CD14-positive monocyte (primary cell): ENCODE data around the gene DBF4. TPM values are rescaled to one million over a fixed set of nuclear protein-coding genes. Genes with fewer than 3 reads are reported as not detected.

Source experiments
- DNase-seq, 3 donors: peaks; one replicate each; pipeline ENCODE4 v3.0.0-alpha.2; 2011 to 2022
- H2AFZ ChIP-seq: 2 replicates; pipeline ENCODE4 v1.6.0; 2012; ENCODE audit warnings: mild to moderate bottlenecking, low read depth, low read length, inconsistent platforms; ENCODE audit not compliant: insufficient read depth, poor library complexity, severe bottlenecking
- H3K27ac ChIP-seq, 2 donors: 1 replicate in 1 of 2; 2 replicates in 1 of 2; pipeline ENCODE4 v1.5.1; 2012 to 2013; ENCODE audit warnings: low read length in 2 of 2, control low read depth in 1 of 2, inconsistent platforms in 1 of 2, low read depth in 1 of 2, mild to moderate bottlenecking in 1 of 2
- H3K27me3 ChIP-seq, 2 donors: one replicate each; pipeline versions ENCODE4 v1.6.0 to v1.6.1; 2011 to 2013; ENCODE audit warnings: low read length in 2 of 2; ENCODE audit not compliant: control insufficient read depth in 2 of 2, insufficient read depth in 2 of 2
- H3K36me3 ChIP-seq, 2 donors: replicated peaks in 1 of 2; 1 replicate in 1 of 2; 2 replicates in 1 of 2; pipeline versions ENCODE4 v1.5.1 to v1.6.1; 2012 to 2013; ENCODE audit warnings: low read length in 2 of 2, control low read depth in 1 of 2, inconsistent platforms in 1 of 2, mild to moderate bottlenecking in 1 of 2; ENCODE audit not compliant: insufficient read depth in 2 of 2, control insufficient read depth in 1 of 2
- H3K4me1 ChIP-seq, 2 donors: 1 replicate in 1 of 2; 2 replicates in 1 of 2; pipeline versions ENCODE4 v1.5.1 to v1.6.1; 2012 to 2013; ENCODE audit warnings: low read length in 2 of 2, control low read depth in 1 of 2, inconsistent platforms in 1 of 2, mild to moderate bottlenecking in 1 of 2, moderate library complexity in 1 of 2; ENCODE audit not compliant: insufficient read depth in 2 of 2, control insufficient read depth in 1 of 2
- H3K4me2 ChIP-seq: replicated peaks from 2 replicates; pipeline ENCODE3; 2012; ENCODE audit warnings: low read length, moderate library complexity, mild to moderate bottlenecking; ENCODE audit not compliant: poor library complexity, severe bottlenecking; ENCODE audit errors: extremely low read depth
- H3K4me3 ChIP-seq, 3 experiments: fragments of 200-600 bp in 1 of 3; sonication (generic) in 1 of 3; replicated peaks in 1 of 3; 1 replicate in 2 of 3; 2 replicates in 1 of 3; pipeline ENCODE4 v1.5.1; 2011 to 2013; ENCODE audit warnings: low read length in 3 of 3, mild to moderate bottlenecking in 3 of 3, control low read depth in 2 of 3, low read depth in 2 of 3, inconsistent platforms in 1 of 3, moderate library complexity in 1 of 3
- H3K79me2 ChIP-seq: 2 replicates; pipeline ENCODE4 v1.6.0; 2012; ENCODE audit warnings: mild to moderate bottlenecking, control low read depth, inconsistent platforms, low read length, moderate library complexity; ENCODE audit not compliant: insufficient read depth
- H3K9ac ChIP-seq: 2 replicates; pipeline ENCODE4 v1.6.0; 2017; ENCODE audit warnings: low read length, mild to moderate bottlenecking; ENCODE audit not compliant: insufficient read depth, poor library complexity, severe bottlenecking
- H3K9me3 ChIP-seq, 2 donors: replicated peaks in 1 of 2; 1 replicate in 1 of 2; 2 replicates in 1 of 2; pipeline versions ENCODE4 v1.5.1 to v1.6.1; 2012 to 2013; ENCODE audit warnings: low read length in 2 of 2, control low read depth in 1 of 2; ENCODE audit not compliant: control insufficient read depth in 1 of 2, insufficient read depth in 1 of 2
- H4K20me1 ChIP-seq: 2 replicates; pipeline ENCODE4 v1.6.0; 2012; ENCODE audit warnings: mild to moderate bottlenecking, low read length, control low read depth, moderate library complexity; ENCODE audit not compliant: insufficient read depth
- H3K27ac Mint-ChIP-seq, 7 donors: one replicate each; pipeline ENCODE4 v1.8.0; 2020; ENCODE audit warnings: mild to moderate bottlenecking in 7 of 7, mixed read lengths in 7 of 7, moderate library complexity in 6 of 7, inconsistent platforms in 2 of 7
- H3K27me3 Mint-ChIP-seq, 3 donors: one replicate each; pipeline ENCODE4 v1.8.0; 2021 to 2022; ENCODE audit warnings: low read depth in 3 of 3, mild to moderate bottlenecking in 3 of 3, mixed read lengths in 3 of 3, moderate library complexity in 3 of 3, inconsistent platforms in 1 of 3
- H3K36me3 Mint-ChIP-seq, 2 donors: one replicate each; pipeline ENCODE4 v1.8.0; 2020; ENCODE audit warnings: mixed read lengths in 2 of 2, inconsistent platforms in 1 of 2, mild to moderate bottlenecking in 1 of 2
- H3K4me1 Mint-ChIP-seq: one replicate; pipeline ENCODE4 v1.8.0; 2020; ENCODE audit warnings: mild to moderate bottlenecking, mixed read lengths
- H3K4me3 Mint-ChIP-seq, 2 donors: one replicate each; pipeline ENCODE4 v1.8.0; 2020; ENCODE audit warnings: mild to moderate bottlenecking in 2 of 2, mixed read lengths in 2 of 2, moderate library complexity in 1 of 2
- H3K9me3 Mint-ChIP-seq, 7 donors: one replicate each; pipeline ENCODE4 v1.8.0; 2020 to 2022; ENCODE audit warnings: mixed read lengths in 7 of 7, mild to moderate bottlenecking in 6 of 7, moderate library complexity in 6 of 7, inconsistent platforms in 2 of 7
- CTCF ChIP-seq: fragments of 200-600 bp; IDR thresholded peaks from one replicate; pipeline ENCODE4 v1.8.0; 2022; ENCODE audit warnings: antibody characterized with exemption, mild to moderate bottlenecking
- WGBS: methylation state at CpG from one replicate; pipeline ENCODE4 v1.1.5; 2013; ENCODE audit warnings: missing lambda C conversion rate; ENCODE audit not compliant: insufficient coverage; 5-methylcytosine and 5-hydroxymethylcytosine counted together
- intact Hi-C, 2 donors: fragments of 100-400 bp; cut with micrococcal nuclease; formaldehyde crosslinking; loops; one replicate each; pipeline versions ENCODE4 v1.15.0 to v1.15.1; 2023
- polyA plus RNA-seq, 3 donors: library from polyadenylated mRNA; depleted of rRNA in 1 of 3; unstranded in 2 of 3; stranded (reverse) in 1 of 3; fragments of 300-500 nt in 2 of 3; fragments of >200 nt in 1 of 3; fragmentation: Illumina TruSeq in 2 of 3; gene quantifications; 1 replicate in 2 of 3; 2 replicates in 1 of 3; pipeline ENCODE4 v1.2.3, GENCODE V29; 2012 to 2021

DBF4 gene
- polyA plus RNA-seq, 3 donors, result 2.6 to 7.3 (median 6.7) TPM

GRCh38 chr7:87831097-87831496, 45.2 kb upstream of the DBF4 start:
- Histone ChIP-seq H3K4me3 (no peak overlapping the region), H2AFZ (no peak overlapping the region), H4K20me1 (no peaks in the 10 kb centered on the region), H3K79me2 (no peaks in the 10 kb centered on the region), H3K27me3 (no peaks in the 10 kb centered on the region), H3K9me3 (peaks cover 2 to 5% of the 10 kb centered on the region in 2 donors), H3K4me1 (no peaks in the 10 kb centered on the region), H3K9ac (no peak overlapping the region), H3K4me2 (no peak overlapping the region), H3K36me3 (peaks cover 21 to 45% of the 10 kb centered on the region in 2 donors), H3K27ac (no peak overlapping the region)
- Mint-ChIP-seq H3K36me3 (peaks cover 26 to 36% of the 10 kb centered on the region in 2 donors), H3K27ac (no peak overlapping the region), H3K4me3 (no peak overlapping the region), H3K4me1 (no peaks in the 10 kb centered on the region), H3K27me3 (no peaks in the 10 kb centered on the region), H3K9me3 (peaks cover 3 to 16% (median 12%) of the 10 kb centered on the region in 7 donors)
- intact Hi-C loops, result no loop called here
- no peak for TF ChIP-seq CTCF
- no CpG with 5 or more reads among the region's 1 CpG for WGBS
- DNase-seq, result no peak

GRCh38 chr7:87833130-87833529, 43.2 kb upstream of the DBF4 start:
- Histone ChIP-seq H3K27ac (no peak overlapping the region), H2AFZ (no peak overlapping the region), H3K36me3 (peaks cover 31 to 61% of the 10 kb centered on the region in 2 donors), H3K4me2 (no peak overlapping the region), H3K79me2 (no peaks in the 10 kb centered on the region), H3K4me1 (no peaks in the 10 kb centered on the region), H3K27me3 (no peaks in the 10 kb centered on the region), H4K20me1 (no peaks in the 10 kb centered on the region), H3K9me3 (no peaks in the 10 kb centered on the region), H3K4me3 (no peak overlapping the region), H3K9ac (no peak overlapping the region)
- peak overlapping the region in 1 of 7 donors; percentile 19 for H3K27ac Mint-ChIP-seq
- peaks cover 0 to 6% (median 5%) of the 10 kb centered on the region in 7 donors for H3K9me3 Mint-ChIP-seq
- no peak for DNase-seq
- H3K36me3 Mint-ChIP-seq, result peaks cover 32 to 45% of the 10 kb centered on the region in 2 donors
- 100% methylated on average over 1 of the region's 1 CpG for WGBS
- H3K4me3 Mint-ChIP-seq, result no peak overlapping the region
- no peaks in the 10 kb centered on the region for H3K27me3 Mint-ChIP-seq
- no peak for TF ChIP-seq CTCF
- intact Hi-C loops, result no loop called here
- no peaks in the 10 kb centered on the region for H3K4me1 Mint-ChIP-seq
